Measurements from ENCODE around the gene MAN1A2.

- TF ChIP-seq CTCF (IDR thresholded peaks at IDR 0.05; ENCODE audit: poor library complexity) (no peak), EZH2 (IDR thresholded peaks at IDR 0.05; ENCODE audit: borderline replicate concordance) (no peak), EZH2phosphoT487 (IDR thresholded peaks at IDR 0.05; ENCODE audit: low read depth, severe bottlenecking, unreplicated experiment) (no peak)
Measured at GRCh38 chr1:117339866-117340700, 27.2 kb upstream of the MAN1A2 start.

Measured in hepatocyte (in vitro differentiated cells).